Measurements from ENCODE around the gene PCYT2. TPM values are rescaled to one million over a fixed set of nuclear protein-coding genes. Genes with fewer than 3 reads are reported as not detected.

Gene PCYT2
- total RNA-seq, 1 experiment from 2014 or later, result 151 TPM

DNA sequence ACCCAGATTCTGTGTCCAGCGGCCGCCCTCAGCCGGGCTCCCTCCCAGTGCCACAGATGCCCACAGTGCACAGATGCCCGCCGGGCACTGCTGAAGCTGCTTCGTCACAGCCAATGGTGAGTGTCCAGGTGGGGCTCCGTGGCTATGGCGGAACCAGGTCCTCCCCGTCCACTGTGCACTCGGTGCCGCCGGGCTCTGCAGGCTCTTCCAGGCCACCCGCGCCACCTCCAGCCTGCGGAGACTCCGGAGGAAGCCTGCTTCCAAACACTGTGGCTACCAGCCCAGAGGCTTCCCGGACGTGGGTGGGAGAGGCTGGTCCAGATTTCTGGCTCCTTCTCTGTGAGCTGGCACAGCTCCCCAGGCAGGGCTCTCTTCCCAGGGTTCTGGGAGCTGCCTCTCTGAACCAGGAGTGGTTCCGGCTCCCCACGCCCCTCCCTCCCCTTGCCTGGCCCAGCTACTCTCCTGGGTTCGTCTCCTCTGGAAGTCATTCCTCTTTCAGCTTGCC is 28.7 kb upstream of the PCYT2 start:
- ChIA-PET POLR2A (no interaction called here), CTCF (no interaction called here)
- intact Hi-C loops (cut with micrococcal nuclease; ENCODE audit: unreplicated experiment), result no loop called here
- DNase-seq, result no peak
- H3K4me1 Mint-ChIP-seq (ENCODE audit: low read depth, unreplicated experiment), result peaks cover 5% of the 10 kb centered on the region
- TF ChIP-seq, protein P1, sequence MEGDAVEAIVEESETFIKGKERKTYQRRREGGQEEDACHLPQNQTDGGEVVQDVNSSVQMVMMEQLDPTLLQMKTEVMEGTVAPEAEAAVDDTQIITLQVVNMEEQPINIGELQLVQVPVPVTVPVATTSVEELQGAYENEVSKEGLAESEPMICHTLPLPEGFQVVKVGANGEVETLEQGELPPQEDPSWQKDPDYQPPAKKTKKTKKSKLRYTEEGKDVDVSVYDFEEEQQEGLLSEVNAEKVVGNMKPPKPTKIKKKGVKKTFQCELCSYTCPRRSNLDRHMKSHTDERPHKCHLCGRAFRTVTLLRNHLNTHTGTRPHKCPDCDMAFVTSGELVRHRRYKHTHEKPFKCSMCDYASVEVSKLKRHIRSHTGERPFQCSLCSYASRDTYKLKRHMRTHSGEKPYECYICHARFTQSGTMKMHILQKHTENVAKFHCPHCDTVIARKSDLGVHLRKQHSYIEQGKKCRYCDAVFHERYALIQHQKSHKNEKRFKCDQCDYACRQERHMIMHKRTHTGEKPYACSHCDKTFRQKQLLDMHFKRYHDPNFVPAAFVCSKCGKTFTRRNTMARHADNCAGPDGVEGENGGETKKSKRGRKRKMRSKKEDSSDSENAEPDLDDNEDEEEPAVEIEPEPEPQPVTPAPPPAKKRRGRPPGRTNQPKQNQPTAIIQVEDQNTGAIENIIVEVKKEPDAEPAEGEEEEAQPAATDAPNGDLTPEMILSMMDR (IDR thresholded peaks at IDR 0.05; ENCODE audit: insufficient read depth in 1 of 2, low read depth in 1 of 2, low read length in 1 of 2, severe bottlenecking in 1 of 2, unreplicated experiment in 1 of 2), result no peak
- Histone ChIP-seq H3K4me1 (peaks cover 9% of the 10 kb centered on the region), H3K9me3 (no peaks in the 10 kb centered on the region), H3K36me3 (ENCODE audit: control insufficient read depth, insufficient read depth, low read length) (peaks cover 3% of the 10 kb centered on the region; the same call in 1 of the 2 replicates), H3K4me3 (ENCODE audit: low read depth, low read length) (no peak overlapping the region), H3K27me3 (replicated peaks; ENCODE audit: control insufficient read depth, insufficient read depth, low read length) (no peaks in the 10 kb centered on the region)
- peak overlapping the region; percentile 51 for H3K27ac Mint-ChIP-seq (ENCODE audit: unreplicated experiment)
- no TSS peak for BruUV-seq (replicated peaks)
- H3K36me3 Mint-ChIP-seq (ENCODE audit: insufficient read depth, unreplicated experiment), result peaks cover 35% of the 10 kb centered on the region
- no peak overlapping the region for H3K4me3 Mint-ChIP-seq (ENCODE audit: unreplicated experiment)
- H3K27me3 Mint-ChIP-seq (ENCODE audit: insufficient read depth, unreplicated experiment), result no peaks in the 10 kb centered on the region
- H3K9me3 Mint-ChIP-seq (ENCODE audit: unreplicated experiment), result no peaks in the 10 kb centered on the region

DNA sequence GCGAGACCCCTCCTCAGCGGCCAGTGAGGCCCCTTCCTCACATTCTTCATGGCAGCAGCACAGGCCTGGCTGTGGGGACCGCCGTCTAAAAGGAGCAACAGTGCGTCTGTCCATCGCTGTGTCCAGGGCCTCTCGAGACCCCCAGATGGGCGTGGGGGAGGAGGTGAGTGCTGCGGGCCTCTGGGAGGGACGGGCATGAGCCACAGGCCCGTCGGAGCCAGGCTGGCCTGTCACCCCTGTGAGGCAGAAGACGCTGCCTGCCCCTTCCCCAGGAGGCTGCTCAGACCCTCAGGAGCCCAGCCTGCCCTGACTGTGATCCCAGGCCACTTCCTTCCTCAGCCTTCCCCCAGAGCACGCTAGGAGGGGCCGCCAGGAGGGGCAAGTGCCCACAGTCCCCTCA is 28.0 kb upstream of the PCYT2 start:
- Mint-ChIP-seq H3K27me3 (ENCODE audit: insufficient read depth, unreplicated experiment) (no peaks in the 10 kb centered on the region), H3K27ac (ENCODE audit: unreplicated experiment) (no peak overlapping the region), H3K4me1 (ENCODE audit: low read depth, unreplicated experiment) (peaks cover 5% of the 10 kb centered on the region), H3K4me3 (ENCODE audit: unreplicated experiment) (no peak overlapping the region), H3K36me3 (ENCODE audit: insufficient read depth, unreplicated experiment) (peaks cover 40% of the 10 kb centered on the region), H3K9me3 (ENCODE audit: unreplicated experiment) (no peaks in the 10 kb centered on the region)
- TF ChIP-seq, protein P1 (IDR thresholded peaks at IDR 0.05; ENCODE audit: insufficient read depth in 1 of 2, low read depth in 1 of 2, low read length in 1 of 2, severe bottlenecking in 1 of 2, unreplicated experiment in 1 of 2), result no peak
- Histone ChIP-seq H3K36me3 (ENCODE audit: control insufficient read depth, insufficient read depth, low read length) (peaks cover 3% of the 10 kb centered on the region; the same call in 1 of the 2 replicates), H3K9me3 (no peaks in the 10 kb centered on the region), H3K4me1 (peaks cover 4% of the 10 kb centered on the region; the same call in 1 of the 2 replicates), H3K27me3 (replicated peaks; ENCODE audit: control insufficient read depth, insufficient read depth, low read length) (no peaks in the 10 kb centered on the region), H3K4me3 (ENCODE audit: low read depth, low read length) (no peak overlapping the region)
- ChIA-PET CTCF (no interaction called here), POLR2A (no interaction called here)
- no TSS peak for BruUV-seq (replicated peaks)
- DNase-seq, result no peak
- intact Hi-C loops (cut with micrococcal nuclease; ENCODE audit: unreplicated experiment), result no loop called here

DNA sequence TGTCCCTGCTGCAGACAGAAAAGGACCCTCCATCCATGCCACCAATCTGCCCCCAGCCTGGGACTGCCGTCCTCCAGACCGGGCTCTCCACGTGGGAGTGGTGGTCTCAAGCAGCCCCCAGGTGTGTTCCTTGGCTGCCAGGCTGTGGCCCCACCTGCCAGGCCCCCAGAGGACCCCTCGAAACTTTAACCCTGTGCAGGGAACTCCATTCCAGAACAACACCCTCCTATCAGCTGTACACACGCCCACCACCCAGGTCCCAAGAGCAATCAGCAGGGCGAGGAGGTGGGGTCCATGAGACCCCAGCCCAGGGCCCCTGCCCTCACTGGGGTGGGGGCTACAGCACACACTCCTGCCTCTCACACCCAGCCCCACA is 24.5 kb upstream of the PCYT2 start:
- no peak for DNase-seq
- Histone ChIP-seq H3K9me3 (no peaks in the 10 kb centered on the region), H3K4me1 (no peaks in the 10 kb centered on the region), H3K27me3 (replicated peaks; ENCODE audit: control insufficient read depth, insufficient read depth, low read length) (no peaks in the 10 kb centered on the region), H3K36me3 (ENCODE audit: control insufficient read depth, insufficient read depth, low read length) (peaks cover 3% of the 10 kb centered on the region; the same call in 1 of the 2 replicates), H3K4me3 (ENCODE audit: low read depth, low read length) (peak overlapping the region; percentile 15; the same call in 1 of the 2 replicates)
- peak overlapping the region; percentile 92 for H3K27ac Mint-ChIP-seq (ENCODE audit: unreplicated experiment)
- ChIA-PET CTCF (interaction anchor here (0.6 to 0.8 kb wide), 2 partner anchors 8 to 25 kb away, joined by 3 to 5 read pairs; no protein-coding TSS in a partner anchor), POLR2A (interaction anchor here (0.8 kb wide), 1 partner anchor 9 kb away, joined by 4 read pairs; no protein-coding TSS in a partner anchor)
- no peaks in the 10 kb centered on the region for H3K9me3 Mint-ChIP-seq (ENCODE audit: unreplicated experiment)
- BruUV-seq (replicated peaks), result no TSS peak
- H3K4me3 Mint-ChIP-seq (ENCODE audit: unreplicated experiment), result peak overlapping the region; percentile 94
- intact Hi-C loops (cut with micrococcal nuclease; ENCODE audit: unreplicated experiment), result no loop called here
- TF ChIP-seq, protein P1 (IDR thresholded peaks at IDR 0.05; ENCODE audit: insufficient read depth in 1 of 2, low read depth in 1 of 2, low read length in 1 of 2, severe bottlenecking in 1 of 2, unreplicated experiment in 1 of 2), result no peak
- H3K4me1 Mint-ChIP-seq (ENCODE audit: low read depth, unreplicated experiment), result peaks cover 12% of the 10 kb centered on the region
- H3K27me3 Mint-ChIP-seq (ENCODE audit: insufficient read depth, unreplicated experiment), result no peaks in the 10 kb centered on the region
- H3K36me3 Mint-ChIP-seq (ENCODE audit: insufficient read depth, unreplicated experiment), result peaks cover 67% of the 10 kb centered on the region

All from Caco-2 (cell line).